GM10266 (cell line): ENCODE results near the gene GAS7.

Source experiments
- DNase-seq: peaks from one replicate; pipeline ENCODE4 v3.0.0; 2012; ENCODE audit errors: extremely low spot score
- TF ChIP-seq, protein P1 (sequence below): IDR thresholded peaks from 2 replicates; pipeline ENCODE4 v1.5.1; 2012; ENCODE audit warnings: mild to moderate bottlenecking, low read depth; ENCODE audit not compliant: control insufficient read depth, insufficient read depth; ENCODE audit errors: missing control alignments

Gene GAS7

DNA sequence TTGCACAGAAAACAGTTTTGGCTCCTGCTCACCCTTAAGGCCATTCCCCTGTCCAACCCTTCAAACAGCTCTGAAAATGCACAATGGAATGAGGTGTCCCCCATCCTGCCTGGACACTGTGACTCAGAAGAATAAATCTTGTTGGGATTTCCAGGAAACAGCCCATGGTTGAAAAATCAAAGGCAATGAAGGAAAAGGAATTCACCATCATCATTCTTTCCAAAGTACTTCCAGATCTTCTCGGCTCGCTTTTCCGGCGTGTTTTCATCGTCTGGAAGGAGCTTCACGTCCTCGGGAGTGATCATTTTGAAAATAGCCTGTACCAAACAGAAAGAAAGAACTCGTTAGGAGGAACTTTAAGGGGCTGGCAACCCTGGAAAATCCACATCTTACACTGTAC, 297.6 kb downstream of the GAS7 start:
- DNase-seq: no peak
- TF ChIP-seq, protein P1, sequence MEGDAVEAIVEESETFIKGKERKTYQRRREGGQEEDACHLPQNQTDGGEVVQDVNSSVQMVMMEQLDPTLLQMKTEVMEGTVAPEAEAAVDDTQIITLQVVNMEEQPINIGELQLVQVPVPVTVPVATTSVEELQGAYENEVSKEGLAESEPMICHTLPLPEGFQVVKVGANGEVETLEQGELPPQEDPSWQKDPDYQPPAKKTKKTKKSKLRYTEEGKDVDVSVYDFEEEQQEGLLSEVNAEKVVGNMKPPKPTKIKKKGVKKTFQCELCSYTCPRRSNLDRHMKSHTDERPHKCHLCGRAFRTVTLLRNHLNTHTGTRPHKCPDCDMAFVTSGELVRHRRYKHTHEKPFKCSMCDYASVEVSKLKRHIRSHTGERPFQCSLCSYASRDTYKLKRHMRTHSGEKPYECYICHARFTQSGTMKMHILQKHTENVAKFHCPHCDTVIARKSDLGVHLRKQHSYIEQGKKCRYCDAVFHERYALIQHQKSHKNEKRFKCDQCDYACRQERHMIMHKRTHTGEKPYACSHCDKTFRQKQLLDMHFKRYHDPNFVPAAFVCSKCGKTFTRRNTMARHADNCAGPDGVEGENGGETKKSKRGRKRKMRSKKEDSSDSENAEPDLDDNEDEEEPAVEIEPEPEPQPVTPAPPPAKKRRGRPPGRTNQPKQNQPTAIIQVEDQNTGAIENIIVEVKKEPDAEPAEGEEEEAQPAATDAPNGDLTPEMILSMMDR: no peak

DNA sequence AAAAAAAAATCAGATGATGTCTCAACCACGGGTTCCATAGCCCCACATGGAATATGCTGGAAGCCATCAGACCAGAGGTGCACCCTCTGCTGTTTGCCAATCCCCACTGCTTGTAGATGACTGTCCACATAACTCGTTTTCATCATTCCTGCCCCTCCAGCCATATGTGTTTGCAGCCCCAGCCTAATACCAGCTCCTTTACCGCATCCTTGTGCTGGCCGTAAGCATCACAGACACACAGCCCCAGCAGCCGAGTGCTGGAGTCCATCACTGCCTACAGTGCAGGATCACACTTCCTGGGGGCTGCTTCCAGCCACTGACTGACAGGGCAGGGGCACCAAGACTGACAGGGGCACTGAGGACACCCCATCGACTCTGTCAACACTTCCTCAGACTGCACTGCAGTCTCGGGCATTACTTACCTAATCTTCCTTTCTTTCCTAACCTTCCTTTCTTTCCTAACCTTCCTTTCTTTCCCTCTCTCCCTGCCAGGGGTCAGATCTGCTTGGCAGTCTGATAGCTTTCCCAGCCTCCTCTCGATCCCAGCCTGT, 298.3 kb downstream of the GAS7 start:
- TF ChIP-seq, protein P1: no peak
- no peak for DNase-seq

DNA sequence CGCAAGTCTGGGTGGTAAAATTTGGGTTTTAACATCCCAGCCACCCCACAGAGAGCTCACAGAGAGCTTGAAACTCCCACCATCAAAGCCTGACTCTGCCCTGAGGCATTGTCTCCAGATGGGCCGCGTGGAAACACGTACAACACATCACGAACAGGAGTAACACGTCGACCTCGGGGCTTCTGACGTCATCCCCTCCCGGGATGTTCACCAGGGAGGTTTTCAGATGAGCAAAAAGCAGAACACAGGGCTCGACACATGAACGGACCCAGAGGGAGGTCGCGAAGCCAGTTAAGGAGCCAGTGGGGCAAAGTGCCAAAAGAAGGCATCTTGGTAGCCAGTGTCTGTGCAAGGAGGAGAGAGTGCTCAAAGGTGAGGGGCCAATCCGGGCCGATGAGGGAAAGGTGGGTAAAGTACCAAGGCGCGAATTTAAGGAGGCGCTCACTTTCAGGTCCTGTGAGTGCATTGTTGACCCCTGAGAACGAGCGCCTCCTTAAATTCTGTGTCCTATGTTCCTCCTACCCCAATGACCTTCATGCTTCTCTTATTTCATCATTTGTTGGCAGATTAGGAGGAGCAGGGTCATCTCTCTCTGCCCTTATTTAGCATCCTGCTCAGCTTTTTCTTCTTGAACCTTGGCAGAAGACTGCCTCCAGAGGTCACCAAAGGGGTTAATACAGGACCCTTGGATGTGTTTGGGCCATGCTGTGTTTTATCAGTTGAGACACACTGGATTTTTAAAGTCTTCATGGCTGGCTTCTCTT, 298.9 kb downstream of the GAS7 start:
- DNase-seq: no peak
- TF ChIP-seq, protein P1: no peak

DNA sequence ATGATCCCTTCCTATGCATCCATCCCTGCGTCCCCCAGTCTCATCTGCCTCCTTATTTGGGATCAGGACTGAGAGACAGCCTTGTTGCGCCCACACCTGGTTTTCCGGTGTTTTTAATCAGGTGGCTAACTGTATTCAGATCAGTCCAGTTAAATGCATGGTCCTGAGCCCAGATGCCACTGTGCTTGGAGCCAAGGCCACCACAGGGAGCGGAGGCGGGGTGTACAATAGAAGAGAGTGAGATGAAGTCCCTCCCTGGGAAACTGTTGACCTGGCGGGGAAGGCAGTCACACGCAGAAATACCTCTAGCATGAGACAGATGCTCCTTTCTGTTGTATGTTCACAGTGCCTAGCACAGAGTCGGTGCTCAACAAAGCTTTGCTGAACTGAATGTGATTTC, 299.6 kb downstream of the GAS7 start:
- no peak for DNase-seq
- TF ChIP-seq, protein P1: no peak

- TF ChIP-seq, protein P1: no peak
- no peak for DNase-seq
These were observed 300.9 kb downstream of the GAS7 start for GRCh38 chr17:9897372-9897968.

DNA sequence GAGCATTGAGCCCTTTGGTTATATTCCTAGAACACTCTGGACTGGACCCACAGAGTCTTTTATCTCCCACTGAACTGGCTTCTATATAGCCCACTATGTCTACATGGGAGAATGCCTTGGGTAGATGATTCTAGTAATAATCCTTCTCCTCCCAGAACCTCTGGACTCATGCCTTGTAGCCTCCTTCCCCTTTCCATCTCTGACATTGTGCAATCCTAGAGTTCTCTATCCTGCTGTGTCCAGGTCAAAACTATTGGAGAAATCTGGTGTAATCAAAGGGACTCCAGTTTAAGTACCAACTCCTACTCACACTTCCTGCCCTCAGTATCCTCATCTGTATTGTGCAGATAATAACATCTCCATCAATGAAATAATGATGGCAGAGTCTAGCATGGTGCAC, 302.5 kb downstream of the GAS7 start:
- DNase-seq: no peak
- TF ChIP-seq, protein P1: no peak

DNA sequence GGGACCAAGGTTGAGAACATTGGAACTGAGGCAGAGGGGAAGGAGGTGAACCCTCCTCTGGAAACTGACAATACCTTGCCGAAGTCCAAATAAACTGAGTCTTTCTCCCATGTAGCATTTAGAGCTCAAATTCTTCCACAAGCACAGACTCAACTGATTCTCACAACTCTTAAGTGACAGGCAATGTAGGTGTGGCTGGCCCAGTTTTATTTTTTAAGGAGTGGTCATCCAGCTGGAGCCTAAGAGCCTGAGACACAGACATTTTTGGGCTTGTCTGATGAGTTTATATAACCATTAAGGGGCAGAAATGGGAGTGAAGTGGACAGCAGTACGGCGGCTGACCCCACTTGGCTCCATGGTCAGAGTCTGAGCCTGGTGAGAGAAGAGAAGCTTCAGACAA, 304.2 kb downstream of the GAS7 start:
- DNase-seq: no peak
- TF ChIP-seq, protein P1: no peak
